Omental fat pad (tissue), 4 donors: ENCODE results near the gene EFHB. TPM values are rescaled to one million over a fixed set of nuclear protein-coding genes. Genes with fewer than 3 reads are reported as not detected.

Experiments
- ATAC-seq: fragments of 150-250 bp; one replicate; pipeline ENCODE4 v1.9.1; 2016; ENCODE audit warnings: mild to moderate bottlenecking, moderate library complexity; ENCODE audit not compliant: low FRiP score
- DNase-seq: peaks from one replicate; pipeline ENCODE4 v3.0.0-alpha.2; 2019; ENCODE audit warnings: low spot score
- total RNA-seq, 4 donors: library from RNA; depleted of rRNA; stranded (reverse); fragments of >200 nt; gene quantifications; one replicate each; pipeline ENCODE4 v1.1.0, GENCODE V29; 2016
- TF ChIP-seq, protein P1 (sequence below), 3 donors: fragments of 450-650 bp; IDR thresholded peaks; one replicate each; pipeline ENCODE4 v1.5.1; 2016 to 2017; ENCODE audit warnings: antibody characterized with exemption in 3 of 3, mild to moderate bottlenecking in 3 of 3, moderate library complexity in 2 of 3

EFHB gene
- total RNA-seq, 4 donors from 2014 or later, result 0.44 to 1.6 (median 1.1) TPM; not detected in 1

DNA sequence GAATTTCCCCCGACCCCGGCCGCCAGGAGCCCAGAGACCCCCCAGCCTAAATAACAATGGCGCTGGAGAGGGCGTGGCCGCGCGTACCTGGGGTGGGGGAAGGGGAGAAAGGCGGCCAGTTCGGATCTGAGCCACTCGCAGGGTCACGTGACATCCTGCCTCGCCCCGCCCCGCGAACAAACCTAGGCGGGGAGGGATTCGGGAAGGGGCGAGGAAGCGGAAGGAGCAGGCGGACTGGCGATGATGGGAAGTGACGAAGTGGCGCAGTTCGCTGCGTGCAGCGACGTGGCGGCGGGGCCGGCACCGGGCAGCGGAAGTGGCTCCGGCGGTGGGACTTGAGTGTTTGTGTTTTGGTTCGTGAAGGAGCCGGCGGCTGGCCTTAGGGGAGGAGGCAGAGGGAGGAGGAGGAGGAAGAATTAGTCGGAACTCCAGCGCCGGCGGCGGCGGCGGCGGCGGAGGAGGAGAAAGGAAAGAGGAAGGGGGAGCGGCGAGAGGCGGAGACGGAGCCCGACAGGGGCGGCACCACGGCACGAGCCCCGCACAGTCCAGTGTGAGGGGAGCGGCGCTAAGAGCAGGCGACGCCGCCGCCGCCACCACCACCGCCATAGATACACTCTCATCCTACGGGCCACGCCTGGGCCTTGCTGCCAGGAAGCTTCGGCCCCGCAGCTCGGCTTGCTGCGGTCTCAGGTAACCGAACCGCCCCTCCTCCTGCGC lies 13.0 kb upstream of the EFHB start, which contains the start of gene RAB5A:
Gene RAB5A, plus strand, starts transcription at position 266 of the 717 bp plus-strand sequence. CDS start 3,802 bp downstream, outside the sequence.
- ATAC-seq, result peak; percentile 99
- DNase-seq, result peak; percentile 94
- TF ChIP-seq, protein P1, sequence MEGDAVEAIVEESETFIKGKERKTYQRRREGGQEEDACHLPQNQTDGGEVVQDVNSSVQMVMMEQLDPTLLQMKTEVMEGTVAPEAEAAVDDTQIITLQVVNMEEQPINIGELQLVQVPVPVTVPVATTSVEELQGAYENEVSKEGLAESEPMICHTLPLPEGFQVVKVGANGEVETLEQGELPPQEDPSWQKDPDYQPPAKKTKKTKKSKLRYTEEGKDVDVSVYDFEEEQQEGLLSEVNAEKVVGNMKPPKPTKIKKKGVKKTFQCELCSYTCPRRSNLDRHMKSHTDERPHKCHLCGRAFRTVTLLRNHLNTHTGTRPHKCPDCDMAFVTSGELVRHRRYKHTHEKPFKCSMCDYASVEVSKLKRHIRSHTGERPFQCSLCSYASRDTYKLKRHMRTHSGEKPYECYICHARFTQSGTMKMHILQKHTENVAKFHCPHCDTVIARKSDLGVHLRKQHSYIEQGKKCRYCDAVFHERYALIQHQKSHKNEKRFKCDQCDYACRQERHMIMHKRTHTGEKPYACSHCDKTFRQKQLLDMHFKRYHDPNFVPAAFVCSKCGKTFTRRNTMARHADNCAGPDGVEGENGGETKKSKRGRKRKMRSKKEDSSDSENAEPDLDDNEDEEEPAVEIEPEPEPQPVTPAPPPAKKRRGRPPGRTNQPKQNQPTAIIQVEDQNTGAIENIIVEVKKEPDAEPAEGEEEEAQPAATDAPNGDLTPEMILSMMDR (IDR thresholded peaks at IDR 0.05), result no peak

DNA sequence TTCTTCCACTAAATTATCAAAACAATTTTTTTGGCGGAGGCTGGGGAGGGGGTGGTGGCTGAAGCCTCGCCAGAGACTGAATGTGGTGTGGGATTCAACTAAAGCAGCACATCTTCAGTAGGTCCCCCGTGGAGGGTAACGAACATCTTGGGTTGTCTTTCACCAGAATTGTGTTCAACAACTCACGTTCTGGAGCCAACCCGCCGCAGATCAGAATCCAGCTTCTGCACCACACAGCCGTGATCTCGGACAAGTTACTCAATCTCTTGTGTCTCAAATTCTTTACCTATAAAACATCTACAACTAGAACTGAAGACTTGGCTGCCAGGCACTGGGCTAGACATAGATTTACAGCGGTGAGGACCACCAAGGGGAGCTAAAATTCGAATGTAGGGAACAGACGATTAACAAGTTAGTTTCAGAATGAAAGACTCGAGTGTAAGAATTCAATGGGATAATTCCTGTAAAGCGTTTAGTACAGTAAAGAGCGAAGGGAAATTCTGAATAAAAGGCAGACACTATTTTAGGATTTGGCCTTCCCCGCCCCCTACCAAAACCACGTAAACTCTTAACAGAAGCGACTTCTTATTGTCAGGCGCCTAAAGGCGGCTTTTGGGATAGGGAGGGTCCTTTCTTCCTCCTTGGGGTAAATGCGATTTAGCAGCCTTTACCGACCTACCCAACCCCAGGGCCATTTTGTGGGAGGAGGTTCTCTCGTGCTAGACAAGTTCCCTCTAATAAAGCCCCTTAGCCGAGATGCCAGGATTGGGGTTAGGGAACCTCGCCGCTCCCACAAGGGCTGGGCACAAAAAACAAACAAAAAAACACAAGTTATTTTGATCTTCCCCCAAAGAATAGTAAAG lies 12.2 kb upstream of the EFHB start:
- ATAC-seq (no peak), DNase-seq (no peak)
- TF ChIP-seq, protein P1 (IDR thresholded peaks at IDR 0.05), result no peak

DNA sequence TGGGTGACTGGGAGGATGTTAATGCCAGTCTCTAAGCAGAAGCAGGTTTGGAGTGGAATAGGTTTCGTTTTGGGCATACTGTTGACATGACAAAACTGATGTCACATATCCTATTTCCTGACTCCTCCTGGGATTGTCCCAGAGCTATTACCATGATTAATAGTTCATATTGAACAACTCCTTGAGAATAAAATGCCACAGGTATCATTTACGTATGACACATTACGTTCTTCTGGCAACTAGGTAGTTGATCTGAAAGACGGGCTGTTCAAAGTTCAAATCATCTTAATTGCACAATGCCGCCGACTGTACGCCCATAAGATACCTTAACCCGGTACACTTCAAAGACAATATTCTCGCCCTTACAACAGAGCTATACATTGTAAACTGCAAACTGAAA lies 11.5 kb upstream of the EFHB start:
- ATAC-seq, result no peak
- TF ChIP-seq, protein P1 (IDR thresholded peaks at IDR 0.05), result no peak
- DNase-seq, result no peak

DNA sequence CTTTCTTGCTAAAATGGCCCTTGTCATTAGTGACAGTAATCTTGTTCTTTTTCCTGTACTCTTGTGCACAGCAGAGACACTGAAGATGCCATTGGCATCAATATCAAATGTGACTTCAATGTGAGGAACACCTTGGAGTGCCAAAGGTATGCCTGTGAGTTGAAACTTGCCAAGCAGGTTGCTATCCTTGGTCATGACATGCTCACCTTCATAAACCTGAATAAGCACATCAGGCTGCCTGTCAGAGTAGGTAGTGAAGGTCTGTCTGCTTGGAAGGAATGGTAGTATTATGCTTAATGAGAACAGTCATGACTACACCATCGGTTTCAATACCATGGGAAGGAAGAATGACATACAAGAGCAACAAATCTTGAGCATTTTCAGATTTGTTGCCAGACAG lies 6.6 kb upstream of the EFHB start:
- no peak for ATAC-seq
- TF ChIP-seq, protein P1 (IDR thresholded peaks at IDR 0.05), result no peak
- DNase-seq, result no peak

DNA sequence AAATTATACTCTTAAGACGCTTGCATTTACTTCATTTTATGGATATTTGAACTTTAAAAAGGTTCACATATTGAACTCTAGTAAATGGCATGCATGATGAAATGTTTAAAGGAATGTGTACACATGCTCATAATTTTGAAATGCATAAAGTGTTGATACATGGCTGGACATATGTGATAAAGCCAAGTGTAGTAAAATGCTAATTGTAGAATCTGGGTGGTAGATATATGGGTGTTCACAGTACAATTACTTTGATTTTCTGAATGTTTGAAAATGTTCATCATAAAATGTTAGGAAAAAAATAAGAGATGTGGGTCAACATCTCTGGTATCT lies 4.2 kb upstream of the EFHB start:
- no peak for ATAC-seq
- DNase-seq, result no peak
- TF ChIP-seq, protein P1 (IDR thresholded peaks at IDR 0.05), result no peak

DNA sequence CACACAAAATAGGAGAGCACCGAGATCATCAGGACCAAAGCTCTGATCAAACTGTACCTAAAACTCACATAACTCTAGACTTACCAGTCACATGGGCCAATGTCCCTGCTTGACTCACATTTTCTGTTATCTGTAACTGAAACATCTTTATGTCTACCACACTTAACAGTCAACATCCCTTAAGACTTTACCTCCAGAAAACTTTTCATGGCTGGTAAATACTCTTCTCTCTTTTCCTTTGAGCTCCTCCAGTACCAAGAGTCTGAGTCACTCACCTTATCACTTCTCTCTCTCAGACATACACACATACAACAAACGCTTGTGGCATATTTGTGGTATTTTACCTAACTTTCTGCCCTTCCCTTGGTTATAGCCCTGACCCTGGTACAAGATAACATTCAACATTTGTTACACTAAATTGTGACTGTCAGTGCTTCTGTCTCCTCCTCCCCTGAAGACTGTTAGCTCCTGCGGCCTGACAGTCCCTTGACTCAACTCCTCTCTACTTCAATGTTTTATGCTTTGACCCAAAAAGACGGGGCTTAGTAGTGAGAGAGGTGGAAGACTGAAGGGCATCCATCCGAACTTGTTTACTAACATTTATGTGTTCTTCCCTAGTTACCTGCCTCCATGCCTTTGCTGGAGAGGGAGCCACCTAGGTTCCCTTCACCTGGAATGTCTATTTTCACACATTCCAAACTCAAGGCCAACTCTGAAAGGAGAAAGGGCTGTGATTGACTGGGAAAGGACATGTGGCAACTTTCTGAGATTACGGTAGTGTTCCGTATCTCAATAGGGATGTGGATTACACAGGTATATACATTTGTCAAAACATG lies 3.7 kb upstream of the EFHB start:
- TF ChIP-seq, protein P1 (IDR thresholded peaks at IDR 0.05), result no peak
- DNase-seq, result no peak
- no peak for ATAC-seq
